GM21423 (cell line): ENCODE measurements around the gene KANK2.
"Not testable (repeated sequence)": the region's sequence is repeated elsewhere in the genome, so short reads cannot be mapped to it uniquely, and the experiment has no call there.

Experiments used
- ATAC-seq: cut with Tn5 transposase; IDR thresholded peaks from one replicate; pipeline ENCODE4 v1.9.1; 2021; ENCODE audit warnings: mild to moderate bottlenecking, moderate library complexity; ENCODE audit not compliant: unreplicated experiment

KANK2 gene

GRCh38 chr19:11198769-11199424 lies 1.6 kb upstream of the KANK2 start:
- ATAC-seq: no peak

GRCh38 chr19:11198175-11198534 lies 810 bp upstream of the KANK2 start:
- no peak for ATAC-seq

GRCh38 chr19:11196406-11197287 lies 698 bp downstream of the KANK2 start:
- ATAC-seq: no peak

GRCh38 chr19:11195681-11196080 lies 1.7 kb downstream of the KANK2 start:
- no peak for ATAC-seq

GRCh38 chr19:11194656-11195558 lies 2.4 kb downstream of the KANK2 start:
- no peak for ATAC-seq

- no peak for ATAC-seq
Measured at GRCh38 chr19:11194173-11194572, 3.2 kb downstream of the KANK2 start.

- ATAC-seq: no peak
Measured at GRCh38 chr19:11192957-11193939, 4.1 kb downstream of the KANK2 start.

GRCh38 chr19:11191934-11192333 lies 5.4 kb downstream of the KANK2 start:
- ATAC-seq: no peak

- no peak for ATAC-seq
Measured at GRCh38 chr19:11191273-11191755, 6.0 kb downstream of the KANK2 start.

- ATAC-seq: no peak
Measured at GRCh38 chr19:11190501-11190900, 6.8 kb downstream of the KANK2 start.

GRCh38 chr19:11187441-11187840 lies 9.9 kb downstream of the KANK2 start:
- ATAC-seq: no peak

- no peak for ATAC-seq
Measured at GRCh38 chr19:11182994-11183393, 14.4 kb downstream of the KANK2 start.

GRCh38 chr19:11181488-11181887 lies 15.9 kb downstream of the KANK2 start:
- ATAC-seq: no peak

GRCh38 chr19:11180975-11181374 lies 16.4 kb downstream of the KANK2 start:
- ATAC-seq: not testable (repeated sequence)

GRCh38 chr19:11180346-11180745 lies 17.0 kb downstream of the KANK2 start:
- no peak for ATAC-seq

GRCh38 chr19:11179716-11180297 lies 17.5 kb downstream of the KANK2 start:
- ATAC-seq: no peak

GRCh38 chr19:11179145-11179465 lies 18.2 kb downstream of the KANK2 start:
- ATAC-seq: not testable (repeated sequence)

- no peak for ATAC-seq
Measured at GRCh38 chr19:11177592-11177991, 19.8 kb downstream of the KANK2 start.

GRCh38 chr19:11176466-11177193 lies 20.7 kb downstream of the KANK2 start:
- ATAC-seq: no peak
